Fibroblast of skin of right biceps (primary cell): ENCODE measurements around the gene E2F1.
A peak's percentile ranks its signal among the peaks of the same experiment; 100 is the strongest.
"Not testable (repeated sequence)": the region's sequence is repeated elsewhere in the genome, so short reads cannot be mapped to it uniquely, and the experiment has no call there.

Experiments used
- DNase-seq: peaks from one replicate; pipeline ENCODE4 v3.0.0-alpha.2; 2013

E2F1 gene

GRCh38 chr20:33709905-33710541 is 23.8 kb upstream of the E2F1 start:
- no peak for DNase-seq

- DNase-seq = no peak
Measured at GRCh38 chr20:33709398-33709797, 23.2 kb upstream of the E2F1 start.

- no peak for DNase-seq
Measured at GRCh38 chr20:33707668-33708067, 21.5 kb upstream of the E2F1 start.

- DNase-seq = no peak
Measured at GRCh38 chr20:33704197-33704924, 18.2 kb upstream of the E2F1 start.

- no peak for DNase-seq
Measured at GRCh38 chr20:33703498-33704137, 17.4 kb upstream of the E2F1 start.

- DNase-seq = no peak
Measured at GRCh38 chr20:33702861-33703260, 16.7 kb upstream of the E2F1 start.

- no peak for DNase-seq
Measured at GRCh38 chr20:33701629-33702450, 15.7 kb upstream of the E2F1 start.

GRCh38 chr20:33700696-33701441 is 14.7 kb upstream of the E2F1 start:
- not testable (repeated sequence) for DNase-seq

- not testable (repeated sequence) for DNase-seq
Measured at GRCh38 chr20:33698966-33699365, 12.8 kb upstream of the E2F1 start.

GRCh38 chr20:33697129-33697528 is 10.9 kb upstream of the E2F1 start:
- DNase-seq = peak; percentile 79

- DNase-seq = no peak
Measured at GRCh38 chr20:33696448-33696847, 10.3 kb upstream of the E2F1 start.

GRCh38 chr20:33694639-33695012 is 8.4 kb upstream of the E2F1 start:
- no peak for DNase-seq

GRCh38 chr20:33693741-33694638 is 7.8 kb upstream of the E2F1 start:
- no peak for DNase-seq

GRCh38 chr20:33693289-33693688 is 7.1 kb upstream of the E2F1 start:
- no peak for DNase-seq

GRCh38 chr20:33689973-33690372 is 3.8 kb upstream of the E2F1 start:
- DNase-seq = peak; percentile 55

- no peak for DNase-seq
Measured at GRCh38 chr20:33689493-33689892, 3.3 kb upstream of the E2F1 start.

GRCh38 chr20:33688938-33689424 is 2.8 kb upstream of the E2F1 start:
- DNase-seq = no peak

- DNase-seq = no peak
Measured at GRCh38 chr20:33687993-33688937, 2.1 kb upstream of the E2F1 start.

GRCh38 chr20:33687370-33687915 is 1.3 kb upstream of the E2F1 start:
- no peak for DNase-seq

- DNase-seq = no peak
Measured at GRCh38 chr20:33686984-33687366, 790 bp upstream of the E2F1 start.
